HG03025 (cell line): ENCODE measurements around the gene P4HA3.
"Not testable (repeated sequence)": the region's sequence is repeated elsewhere in the genome, so short reads cannot be mapped to it uniquely, and the experiment has no call there.

Experiments used
- ATAC-seq: cut with Tn5 transposase; IDR thresholded peaks from one replicate; pipeline ENCODE4 v1.9.1; 2021; ENCODE audit warnings: mild to moderate bottlenecking, moderate library complexity; ENCODE audit not compliant: unreplicated experiment, low FRiP score

P4HA3 gene

DNA sequence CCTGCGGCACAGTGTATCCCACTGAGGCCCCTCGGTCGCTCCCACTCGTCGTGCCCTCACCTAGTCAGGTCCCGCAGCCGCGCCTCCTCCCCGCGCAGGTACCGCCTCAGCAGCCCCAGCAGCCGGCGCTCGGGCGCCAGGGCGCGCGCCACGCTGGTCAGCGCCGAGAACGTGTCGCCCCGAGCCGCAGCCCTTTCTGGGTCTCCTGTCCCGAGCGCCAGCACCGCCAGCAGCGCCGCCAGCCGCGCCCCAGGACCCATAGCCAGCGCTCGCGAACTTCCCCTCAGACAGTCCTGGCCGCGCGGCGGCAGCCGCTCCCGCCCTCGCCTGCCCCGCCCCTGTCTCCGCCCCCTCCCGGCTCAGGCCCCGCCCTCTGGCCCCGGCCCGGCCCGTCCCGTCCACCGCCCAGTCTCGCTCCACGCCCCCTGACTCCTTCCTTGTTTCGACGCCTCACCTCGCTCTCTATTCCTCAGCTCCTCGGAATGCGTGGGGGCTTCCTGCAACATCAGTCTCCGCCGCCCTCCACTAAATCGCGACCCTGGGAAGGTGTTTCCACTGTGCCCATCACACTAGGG is at the start of gene P4HA3:
Gene P4HA3, minus strand, starts transcription at position 289 of the 575 bp plus-strand sequence. Its CDS starts 29 bp downstream, at position 260.
- no peak for ATAC-seq

DNA sequence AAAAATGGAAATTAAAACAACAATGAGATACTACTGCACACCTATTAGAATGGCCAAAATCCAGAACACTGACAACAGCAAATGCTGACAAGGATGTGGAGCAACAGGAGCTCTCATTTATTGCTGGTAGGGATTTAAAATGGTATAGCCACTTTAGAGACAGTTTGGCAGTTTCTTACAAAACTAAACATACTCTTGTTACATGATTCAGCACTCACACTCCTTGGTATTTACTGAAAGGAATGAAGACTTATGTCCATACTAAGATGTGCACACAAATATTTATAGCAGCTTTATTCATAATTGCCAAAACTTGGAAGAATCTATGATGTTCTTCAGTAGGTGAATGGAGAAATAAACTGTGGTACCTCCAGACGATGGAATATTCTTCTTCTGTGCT is 46.0 kb upstream of the P4HA3 start:
- no peak for ATAC-seq

- no peak for ATAC-seq
Observed at GRCh38 chr11:74355626-74356025, 44.2 kb upstream of the P4HA3 start.

DNA sequence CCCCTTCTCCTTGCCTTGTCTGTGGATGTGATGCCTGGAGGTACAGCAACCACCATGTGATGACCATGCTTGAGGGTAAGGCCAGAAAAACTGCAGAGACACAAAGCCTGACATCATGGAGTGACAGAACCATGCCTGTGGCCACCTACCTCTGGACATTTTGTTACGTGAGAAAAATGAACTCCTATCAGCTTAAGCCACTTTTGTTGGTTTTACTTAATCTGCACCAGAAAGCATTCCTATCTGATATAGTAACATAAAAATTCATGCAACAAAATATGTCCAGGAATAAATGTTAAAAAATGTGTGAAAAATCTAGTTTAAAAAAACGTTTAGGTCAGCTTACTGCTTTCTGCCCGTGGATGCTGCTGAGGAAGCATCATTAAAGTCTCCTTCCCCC is 42.6 kb upstream of the P4HA3 start:
- no peak for ATAC-seq

DNA sequence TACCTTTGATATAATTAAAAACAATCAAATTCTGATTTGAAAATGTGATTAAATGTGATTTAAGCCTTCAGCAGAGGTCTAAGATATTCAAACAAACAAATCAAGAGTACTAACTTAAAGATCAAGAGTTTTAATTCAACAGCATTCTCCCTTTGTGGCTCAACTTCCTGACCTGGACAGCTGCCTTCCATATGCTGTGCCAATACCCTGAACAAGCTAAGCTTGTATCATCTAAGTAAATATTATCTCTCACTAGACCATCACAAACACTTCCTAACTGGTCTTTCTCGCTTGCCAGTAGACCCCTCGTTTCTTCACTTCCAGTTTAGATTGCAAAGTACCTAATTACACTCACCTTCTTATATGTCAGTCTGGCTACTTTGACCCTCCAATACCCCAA is 35.9 kb upstream of the P4HA3 start:
- no peak for ATAC-seq

DNA sequence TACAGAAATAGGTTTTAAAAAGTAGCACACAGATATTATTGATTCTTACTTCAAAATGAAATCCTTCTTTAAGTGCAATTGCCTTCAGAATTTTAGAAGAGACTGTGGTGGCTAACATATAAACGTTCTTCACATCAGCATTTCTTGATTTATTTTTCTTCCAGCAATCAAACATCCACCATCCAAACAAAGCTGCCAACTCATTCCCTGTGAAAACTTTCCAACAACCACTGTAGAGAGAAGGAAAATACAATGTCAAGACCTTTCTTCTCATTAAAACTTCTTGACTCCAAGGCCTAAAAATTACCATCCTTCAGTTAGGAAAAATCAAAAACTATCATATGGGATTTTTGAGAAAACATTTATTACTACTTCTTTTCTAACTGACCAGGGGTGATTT is 34.0 kb upstream of the P4HA3 start:
- no peak for ATAC-seq

DNA sequence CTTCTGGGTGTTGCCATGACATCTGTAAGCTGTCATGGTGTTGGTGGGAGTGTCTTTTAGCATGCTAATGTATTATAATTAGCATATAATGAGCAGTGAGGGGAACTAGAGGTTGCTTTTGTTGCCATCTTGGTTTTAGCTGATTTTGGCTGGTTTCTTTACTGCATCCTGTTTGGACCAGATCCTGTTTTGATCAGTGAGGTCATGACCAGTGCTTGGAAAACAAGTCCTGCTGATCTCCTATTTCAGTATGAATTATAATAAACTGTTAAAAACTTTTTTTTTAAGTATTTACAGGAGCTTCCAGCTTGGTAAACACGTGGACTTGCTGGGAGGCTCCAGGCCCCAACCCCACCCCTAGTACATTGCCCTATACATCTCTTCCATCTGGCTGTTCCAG is 30.5 kb upstream of the P4HA3 start:
- ATAC-seq = no peak

GRCh38 chr11:74339619-74340018 is 28.2 kb upstream of the P4HA3 start:
- no peak for ATAC-seq

DNA sequence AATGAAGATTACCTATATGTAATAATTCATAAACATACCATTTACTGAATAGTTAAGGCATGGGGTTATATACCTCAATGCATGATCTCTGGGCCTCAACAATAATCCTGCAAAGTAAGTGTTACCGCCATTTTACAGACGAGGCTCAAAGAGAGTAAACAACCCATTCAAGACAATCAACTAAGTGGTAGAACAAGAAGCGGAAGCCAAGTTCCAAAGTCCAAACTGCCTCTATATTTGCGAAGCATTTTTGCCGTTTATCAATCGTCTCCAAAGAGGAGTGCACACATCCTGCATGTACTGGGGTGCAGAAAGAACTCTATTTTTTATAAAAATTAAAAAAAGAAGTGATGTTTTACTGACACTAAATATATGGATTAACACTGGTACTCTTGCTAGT is 27.5 kb upstream of the P4HA3 start:
- ATAC-seq = no peak

GRCh38 chr11:74333193-74333592 is 21.8 kb upstream of the P4HA3 start:
- ATAC-seq = no peak

- no peak for ATAC-seq
Observed at GRCh38 chr11:74332291-74332690, 20.9 kb upstream of the P4HA3 start.

DNA sequence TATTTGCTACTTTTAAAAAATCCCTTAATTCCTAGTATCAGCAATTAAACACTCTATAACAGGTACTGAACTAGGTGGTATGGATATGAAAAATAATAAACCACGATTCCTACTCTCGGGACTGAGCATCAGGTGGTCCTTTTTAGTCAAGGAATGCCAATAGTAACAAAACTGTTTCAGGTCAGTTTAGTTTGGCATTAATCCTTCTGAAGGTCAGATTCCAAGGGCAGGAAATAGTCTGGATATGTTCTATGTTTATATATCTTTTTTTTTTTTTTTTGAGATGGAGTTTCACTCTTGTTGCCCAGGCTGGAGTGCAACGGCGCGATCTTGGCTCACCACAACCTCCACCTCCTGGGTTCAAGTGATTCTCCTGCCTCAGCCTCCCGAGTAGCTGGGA is 19.6 kb upstream of the P4HA3 start:
- ATAC-seq = not testable (repeated sequence)

DNA sequence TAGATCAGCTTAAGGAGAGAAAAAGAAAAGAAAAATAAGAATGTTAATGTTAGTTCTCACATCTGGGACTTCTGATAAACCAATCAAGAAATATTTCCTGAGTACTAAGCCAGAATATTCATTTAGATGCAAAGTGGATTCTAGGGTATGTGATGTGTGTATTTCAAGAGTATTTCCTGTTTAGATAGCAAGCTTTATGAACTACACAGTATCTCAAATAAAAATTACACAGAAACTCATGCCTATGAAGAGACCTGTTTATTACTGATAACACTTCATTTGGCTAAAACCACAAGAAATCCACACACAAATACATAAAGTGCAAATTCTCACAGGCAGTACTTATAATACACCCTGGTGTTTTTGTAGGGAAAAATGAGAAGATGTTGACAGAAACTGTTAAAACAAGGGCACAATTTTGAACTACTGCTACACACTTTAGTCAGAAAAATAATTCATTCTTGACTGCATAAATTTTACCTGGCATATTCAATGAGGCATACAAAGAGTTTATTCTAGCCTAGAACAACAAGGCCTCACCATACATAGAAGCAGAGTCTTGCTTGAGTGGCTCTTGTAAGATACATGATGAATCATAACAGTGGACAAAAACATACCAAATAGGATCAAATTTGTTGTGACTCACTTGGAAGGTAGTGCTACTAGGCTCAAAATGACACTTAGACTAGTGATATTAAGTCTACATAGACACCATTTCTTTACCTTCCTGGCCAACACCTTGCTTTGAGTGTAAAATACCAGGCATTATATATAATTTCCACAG is 18.8 kb upstream of the P4HA3 start:
- ATAC-seq = no peak

DNA sequence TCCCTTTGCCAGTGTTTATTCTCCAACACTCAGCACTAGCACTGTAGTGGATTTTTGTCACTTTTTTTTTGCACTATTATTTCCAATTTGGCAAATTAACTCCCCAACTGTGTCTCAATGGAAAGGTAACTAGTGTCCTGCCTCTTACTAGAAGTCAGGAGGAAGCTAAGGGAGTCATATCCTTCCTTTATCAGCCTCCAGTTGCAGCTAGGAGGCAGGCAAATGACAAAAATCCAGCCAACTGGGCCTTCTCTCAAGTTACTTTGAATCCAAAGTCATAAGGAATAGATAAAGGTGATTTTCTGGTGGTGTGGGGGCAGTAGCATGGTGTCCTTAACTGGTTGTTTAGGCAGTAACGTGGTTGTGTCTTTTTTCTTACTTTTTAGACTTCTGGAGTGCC is 15.6 kb upstream of the P4HA3 start:
- no peak for ATAC-seq

GRCh38 chr11:74326665-74327064 is 15.2 kb upstream of the P4HA3 start:
- no peak for ATAC-seq

DNA sequence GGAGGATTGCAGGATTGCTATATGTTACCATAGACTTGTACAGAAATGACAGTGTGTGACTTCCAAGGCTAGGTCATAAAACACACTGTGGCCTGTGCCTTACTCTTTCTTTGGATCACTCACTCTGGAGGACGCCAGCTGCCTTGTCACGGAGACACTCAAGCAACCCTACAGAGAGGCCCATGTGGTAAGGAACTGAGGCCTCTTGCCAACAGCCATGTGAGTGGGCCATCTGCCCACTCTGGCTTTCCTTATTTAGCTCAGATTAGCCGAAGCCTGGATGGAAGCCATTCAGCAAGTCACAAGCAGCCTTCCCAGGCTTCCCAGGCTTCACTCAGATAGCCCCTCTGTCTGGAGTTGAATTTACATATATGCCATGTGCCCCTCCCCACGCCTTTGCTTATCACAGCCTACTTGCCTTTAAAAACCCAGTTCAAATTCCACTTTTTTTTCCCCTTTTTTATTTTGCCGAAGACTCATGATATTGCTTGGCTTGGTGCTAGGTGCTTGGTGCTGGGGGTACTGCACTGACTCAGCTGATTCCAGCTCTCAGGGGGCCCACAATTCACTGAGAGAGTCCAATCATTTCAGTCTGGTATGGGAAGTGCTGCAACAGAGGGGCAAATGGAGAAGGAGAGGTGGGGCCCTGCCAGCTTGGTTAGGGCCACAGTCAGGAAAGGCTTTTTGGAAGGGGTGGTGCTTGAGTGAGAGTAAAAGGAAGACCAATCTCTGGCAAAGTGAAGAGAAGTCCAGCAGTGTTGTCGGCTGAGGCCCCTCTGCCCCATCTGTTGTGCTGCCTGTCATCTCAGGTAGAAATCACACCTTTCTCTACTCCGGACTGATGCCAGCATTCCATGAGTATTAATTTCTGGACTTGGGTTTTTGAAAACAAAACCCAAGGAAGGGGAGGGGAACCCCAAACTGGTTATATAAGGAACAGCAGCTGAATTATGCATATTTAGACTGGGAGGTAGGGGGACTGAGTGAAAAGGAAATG is 14.5 kb upstream of the P4HA3 start:
- no peak for ATAC-seq

GRCh38 chr11:74322667-74323066 is 11.2 kb upstream of the P4HA3 start:
- ATAC-seq = no peak

DNA sequence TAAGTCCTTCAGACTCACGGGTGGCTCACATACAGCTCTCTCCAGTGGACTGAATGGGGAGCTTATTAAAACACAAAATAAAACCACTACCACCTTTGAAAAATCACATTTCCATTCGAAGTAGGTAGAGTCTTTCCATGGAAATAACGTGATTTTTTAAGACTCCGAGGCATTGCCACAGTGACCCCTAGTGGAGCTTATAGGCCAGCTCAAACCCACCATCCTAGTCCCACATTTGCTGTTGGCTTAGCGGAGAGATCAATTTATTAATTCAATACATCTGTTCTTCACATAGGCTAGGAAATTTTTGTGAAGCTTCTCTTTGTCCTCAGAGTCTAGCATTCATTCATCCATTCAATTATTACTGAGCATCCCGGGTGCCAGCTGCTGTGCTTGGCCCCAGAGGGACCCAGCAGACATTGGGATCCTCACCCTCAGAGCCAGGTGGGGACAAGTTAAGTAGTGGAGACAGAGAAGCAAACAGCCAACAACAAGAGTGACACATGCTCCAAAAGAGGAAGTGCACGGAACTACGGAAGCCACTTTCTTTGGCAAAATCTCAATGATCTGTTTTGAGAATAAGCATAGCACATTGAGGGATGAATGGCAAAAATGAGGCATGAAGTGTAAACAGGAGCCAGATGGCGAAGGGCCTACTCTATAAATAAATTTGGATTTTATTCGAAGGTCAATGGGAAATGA is 10.2 kb upstream of the P4HA3 start:
- ATAC-seq = no peak

DNA sequence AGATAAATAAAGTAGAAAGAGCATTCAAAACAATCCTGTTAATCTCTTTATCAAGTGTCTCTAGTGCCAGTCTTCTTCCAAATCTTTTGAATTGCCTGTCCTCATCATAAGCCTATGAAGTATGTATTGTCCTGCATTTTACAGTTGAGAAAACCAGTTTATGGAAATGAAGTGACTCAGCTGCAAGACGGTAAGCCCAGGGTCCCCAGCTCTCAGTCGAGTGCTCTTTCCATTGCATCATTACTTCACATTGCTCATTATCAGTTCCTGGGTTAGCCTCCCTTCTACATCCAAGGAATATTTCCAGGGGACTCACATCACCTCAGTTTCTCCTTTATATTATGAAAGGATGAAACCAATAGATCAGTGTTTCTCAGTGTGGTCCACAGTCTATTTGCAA is 9.1 kb upstream of the P4HA3 start:
- no peak for ATAC-seq

DNA sequence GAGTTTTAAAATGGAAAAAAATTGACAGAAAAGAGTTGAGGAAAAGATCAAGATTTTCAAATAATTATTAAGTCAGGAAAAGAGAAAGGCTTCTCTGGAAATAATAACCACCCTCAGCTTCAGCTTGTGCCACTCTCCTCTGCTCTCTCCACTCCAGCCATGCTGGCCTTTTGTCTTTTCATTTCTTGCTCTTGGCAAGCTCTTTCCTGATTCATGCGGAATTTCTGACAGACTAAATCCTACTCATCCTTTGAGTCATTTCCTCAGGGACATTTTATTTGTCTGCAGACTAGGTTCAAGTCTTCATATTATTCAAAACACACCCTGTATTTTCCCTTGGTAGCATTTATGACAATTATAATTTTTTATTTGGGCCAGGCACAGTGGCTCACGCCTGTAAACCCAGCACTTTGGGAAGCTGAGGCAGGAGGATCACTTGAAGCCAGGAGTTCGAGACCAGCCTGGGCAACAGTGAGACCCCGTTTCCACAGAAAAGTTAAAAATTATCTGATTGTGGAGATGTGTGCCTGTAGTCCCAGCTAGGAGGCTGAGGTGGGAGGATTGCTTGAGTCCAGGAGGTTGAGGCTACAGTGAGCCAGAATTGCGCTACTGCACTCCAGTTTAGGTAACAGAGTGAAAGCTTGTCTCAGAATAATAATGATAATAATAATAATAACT is 7.8 kb upstream of the P4HA3 start:
- ATAC-seq = no peak
